SKM-1 treated with dmso at 0.1 percent for 144 hours (cell line): Measurements from ENCODE around the gene CAMK2A.

Source experiments
- DNase-seq: peaks from one replicate; lab custom pipeline; 2025; ENCODE audit not compliant: unreplicated experiment; lab: John Stamatoyannopoulos, UW

CAMK2A gene

DNA sequence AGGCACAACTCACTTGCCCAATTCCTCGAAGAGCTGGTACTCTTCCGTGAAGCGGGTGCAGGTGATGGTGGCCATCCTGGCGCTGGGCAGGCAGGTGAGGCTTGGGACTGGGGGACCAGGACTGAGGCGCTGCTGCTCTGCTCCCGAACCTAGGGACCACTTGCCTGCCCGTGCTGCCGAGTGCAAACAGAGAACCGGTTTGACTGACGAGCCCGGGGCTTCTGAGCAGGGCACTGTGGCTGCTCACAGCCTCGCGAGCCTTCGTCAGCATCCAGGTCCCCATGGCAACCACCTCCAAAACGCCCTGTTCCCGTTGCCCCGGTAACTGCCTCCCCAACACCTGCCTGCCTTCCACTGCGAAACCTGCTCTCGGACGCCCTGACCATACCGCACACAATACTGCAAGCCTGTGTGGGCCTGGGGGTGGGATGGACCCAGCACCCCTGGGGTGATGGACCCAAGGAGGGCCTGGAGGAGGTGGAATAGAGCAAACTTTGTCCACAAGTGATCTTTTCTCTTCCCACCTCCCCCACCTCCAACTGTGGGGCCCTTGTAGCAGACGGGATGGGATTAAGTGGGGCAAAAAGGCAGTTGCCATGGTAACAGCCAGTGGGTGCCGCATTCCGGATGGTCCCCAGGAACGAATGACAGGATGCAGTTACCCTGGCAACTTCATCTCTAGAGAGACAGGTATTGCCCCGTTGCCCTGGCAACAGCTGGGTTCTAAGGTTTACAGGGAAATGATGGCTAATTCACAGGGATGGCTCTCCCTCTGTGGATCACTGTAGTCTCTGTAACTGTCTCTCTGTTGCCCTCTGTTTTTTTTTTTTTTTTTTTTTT, at the start of gene CAMK2A:
CAMK2A (minus strand) TSS at position 223 of the 840 bp plus-strand sequence; CDS start at position 75, 148 bp downstream.
- no peak for DNase-seq

DNA sequence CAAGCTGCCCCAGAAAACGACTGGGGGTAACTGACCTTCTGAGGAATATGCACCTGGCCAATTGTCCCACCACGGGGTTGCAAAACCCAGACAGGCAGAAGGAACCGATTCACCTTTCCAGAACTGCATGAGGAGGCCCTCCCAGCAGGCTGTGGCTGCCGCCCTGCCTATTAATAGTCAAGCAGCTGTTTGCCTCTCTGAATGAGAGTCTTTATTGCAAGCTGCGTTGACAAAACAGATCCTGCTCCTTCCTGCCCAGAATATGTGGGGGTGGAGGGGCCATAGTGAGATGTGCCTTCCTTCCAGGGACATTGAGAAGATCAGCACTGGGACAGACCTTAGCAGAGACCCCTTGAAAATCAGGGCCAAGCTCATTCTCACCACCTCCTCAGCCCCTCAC, 49.6 kb upstream of the CAMK2A start:
- DNase-seq: no peak

DNA sequence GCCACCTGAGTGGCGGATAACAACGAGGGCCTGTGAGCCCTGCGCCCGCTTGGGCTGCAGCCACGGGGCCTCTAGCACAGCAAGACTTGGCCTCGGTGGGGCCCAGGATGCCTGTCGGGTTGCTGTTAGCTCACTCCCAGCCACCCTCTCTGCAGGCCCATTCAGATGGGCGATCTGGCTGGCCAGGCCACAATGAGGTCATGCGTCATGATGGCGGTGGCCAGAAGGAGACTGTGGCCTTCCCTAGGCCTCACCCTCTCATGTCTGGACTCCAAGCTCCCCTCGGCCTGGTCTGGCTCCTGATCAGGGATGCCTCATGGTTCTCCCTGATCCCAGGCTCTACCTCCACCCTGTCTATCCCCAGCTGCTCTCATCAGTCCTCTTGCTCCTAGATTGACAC, 49.0 kb upstream of the CAMK2A start:
- no peak for DNase-seq

DNA sequence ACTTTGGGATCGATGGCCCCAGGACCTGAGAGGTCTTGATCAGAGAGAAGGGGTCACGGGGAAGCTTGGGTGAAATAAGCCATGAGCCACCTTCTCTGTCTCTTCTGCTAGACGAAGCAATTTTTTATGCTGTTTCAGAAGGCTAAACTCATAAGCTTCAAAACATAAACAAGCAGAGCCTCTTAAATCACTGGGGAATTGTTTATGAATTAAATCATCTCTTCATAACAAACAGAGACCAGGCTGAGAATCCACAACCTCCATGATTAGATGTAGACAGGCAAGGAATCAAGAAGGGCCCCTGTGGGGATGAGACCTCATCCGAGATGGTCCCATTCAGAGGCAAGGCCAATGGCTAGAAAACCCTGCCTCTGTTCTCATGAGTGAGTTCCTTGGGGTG, 46.2 kb upstream of the CAMK2A start:
- no peak for DNase-seq

DNA sequence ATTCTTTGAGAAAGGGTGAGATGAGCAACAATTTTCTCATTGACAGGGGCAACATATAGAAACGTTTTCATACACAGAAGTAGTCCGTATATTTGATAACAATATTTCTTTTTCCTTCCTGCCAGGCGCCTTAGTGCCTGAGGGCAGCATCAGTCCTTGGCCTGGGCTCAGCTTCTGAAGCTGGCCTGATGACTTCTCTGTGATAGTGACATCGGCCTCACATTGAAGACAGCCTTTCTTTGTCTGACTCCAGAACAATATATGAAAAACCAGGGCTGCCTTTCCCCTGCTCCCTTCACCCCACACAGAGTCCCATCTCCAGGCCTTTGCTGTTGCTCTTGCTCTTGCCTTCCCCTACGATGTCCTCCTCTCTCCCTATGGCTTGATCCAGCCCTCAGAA, 43.8 kb upstream of the CAMK2A start:
- no peak for DNase-seq

DNA sequence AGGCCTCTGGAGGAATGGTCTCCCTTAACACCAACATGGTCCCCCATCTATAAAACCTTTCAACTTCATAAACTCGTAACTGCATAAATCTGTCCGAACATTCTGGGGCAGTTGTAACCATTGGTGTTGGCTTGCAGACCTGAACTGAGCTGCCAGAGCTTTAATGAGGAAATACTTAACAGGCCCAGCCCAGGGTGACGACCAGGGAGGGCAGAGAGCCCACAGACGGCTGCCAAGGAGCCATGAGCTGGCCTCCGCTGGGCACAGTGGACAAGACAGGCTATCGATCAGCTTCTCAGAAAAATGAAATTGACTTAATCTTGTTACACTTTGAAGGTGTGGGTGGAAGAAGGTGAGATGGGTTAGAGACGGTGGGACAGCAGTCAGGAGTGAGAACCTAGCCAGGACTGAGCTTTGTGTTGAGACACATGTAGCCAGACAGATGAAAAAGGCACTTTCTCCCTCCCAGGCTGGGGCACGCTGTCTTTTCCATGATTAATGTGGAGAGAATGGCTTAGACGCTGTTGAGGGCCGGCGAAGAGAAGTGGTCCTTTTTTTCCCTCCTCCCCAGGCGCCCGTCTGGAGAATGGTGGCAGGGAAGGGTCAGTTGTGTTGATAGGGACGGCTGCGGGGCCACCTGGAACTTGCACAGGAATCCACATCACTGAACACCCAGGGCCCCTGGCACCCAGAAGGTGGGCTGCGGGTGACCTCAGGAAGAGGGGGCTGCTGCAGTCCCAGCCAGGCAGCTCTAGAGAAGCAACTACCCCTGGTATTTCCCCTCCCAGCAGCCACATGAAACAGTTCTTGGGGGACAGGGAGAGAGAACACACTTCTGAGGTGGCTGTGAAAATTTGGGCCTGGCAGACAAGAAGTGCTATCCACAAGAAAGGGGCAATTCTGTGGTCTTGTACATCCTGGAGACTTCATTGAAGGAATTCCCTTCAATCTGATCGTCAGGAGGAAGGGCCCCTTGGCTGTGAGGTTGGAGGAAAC, 40.6 kb upstream of the CAMK2A start:
- no peak for DNase-seq

DNA sequence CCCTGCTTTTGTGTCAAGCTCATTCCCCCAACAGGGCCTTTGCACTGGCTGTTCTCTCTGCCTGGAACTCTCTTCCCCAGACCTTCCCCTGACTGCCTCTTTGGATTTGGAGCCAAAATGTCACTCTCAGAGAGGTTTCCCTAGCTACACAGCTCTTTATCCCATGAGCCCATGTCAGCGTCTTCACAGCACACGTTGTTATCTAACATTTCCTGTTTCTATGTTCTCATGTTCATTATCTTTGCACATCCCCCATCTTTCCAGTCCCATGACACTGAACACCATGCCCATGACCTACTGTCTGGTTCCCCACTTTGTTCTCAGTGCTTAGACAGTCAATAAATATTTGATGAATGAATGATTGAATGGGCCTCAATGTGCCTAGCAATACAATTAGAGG, 39.5 kb upstream of the CAMK2A start:
- no peak for DNase-seq

DNA sequence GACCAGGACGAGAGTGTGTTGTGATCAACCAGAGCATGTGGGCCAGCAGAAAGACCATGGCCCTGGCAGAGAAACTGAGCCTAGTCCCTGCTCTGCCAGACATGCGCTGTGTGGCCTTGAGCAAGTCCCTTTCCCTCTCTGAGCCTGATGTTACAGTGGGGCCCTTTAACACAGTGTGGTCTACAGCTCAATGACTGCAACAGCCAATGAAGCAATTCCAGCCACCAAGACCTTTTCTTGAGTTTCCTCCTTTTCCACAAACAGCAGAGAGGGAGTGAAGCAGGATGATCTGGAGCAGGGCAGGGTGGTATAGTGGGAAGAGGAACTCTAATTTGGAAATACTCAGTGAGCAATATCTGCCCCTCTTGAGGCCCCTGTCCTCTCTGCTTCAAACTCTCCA, 38.9 kb upstream of the CAMK2A start:
- no peak for DNase-seq

DNA sequence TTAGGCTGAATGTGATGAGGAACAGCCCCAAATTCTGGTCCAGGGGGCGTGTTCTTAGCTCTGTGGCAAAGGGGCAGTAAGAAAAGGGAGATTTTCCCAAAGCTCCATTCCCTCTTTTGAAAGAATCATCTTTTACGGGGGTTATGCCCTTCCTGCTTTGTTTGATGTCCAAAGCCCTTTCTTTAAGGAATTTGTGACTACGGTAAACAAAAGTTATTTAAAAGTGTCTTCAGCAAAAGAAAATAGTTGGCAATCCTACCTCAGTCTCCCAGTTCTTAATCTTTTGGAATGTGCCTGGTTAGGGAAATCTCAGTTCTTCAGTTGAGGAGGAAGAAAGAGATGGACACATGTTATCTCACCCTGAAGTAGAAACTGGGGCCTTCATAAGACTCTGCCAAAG, 37.6 kb upstream of the CAMK2A start:
- DNase-seq: no peak

DNA sequence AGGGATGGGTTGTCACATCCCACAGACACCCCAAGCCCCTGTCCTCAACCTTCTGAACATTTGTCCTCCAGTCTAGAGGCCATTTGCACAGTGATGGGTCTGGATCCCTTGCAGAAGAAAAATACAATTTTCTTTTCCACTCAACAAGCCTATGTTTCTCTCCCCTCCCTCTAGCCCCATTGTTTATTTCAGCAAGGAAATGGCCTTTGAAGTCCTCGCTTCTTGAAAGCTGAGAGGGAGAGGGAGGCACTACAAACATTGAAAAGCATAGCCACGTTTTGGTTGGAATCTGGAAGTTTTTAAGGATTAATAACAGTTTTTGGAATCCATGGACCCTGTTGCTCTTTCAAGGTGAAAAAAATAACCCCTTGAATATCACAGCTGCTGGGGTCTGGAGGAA, 37.1 kb upstream of the CAMK2A start:
- DNase-seq: no peak

DNA sequence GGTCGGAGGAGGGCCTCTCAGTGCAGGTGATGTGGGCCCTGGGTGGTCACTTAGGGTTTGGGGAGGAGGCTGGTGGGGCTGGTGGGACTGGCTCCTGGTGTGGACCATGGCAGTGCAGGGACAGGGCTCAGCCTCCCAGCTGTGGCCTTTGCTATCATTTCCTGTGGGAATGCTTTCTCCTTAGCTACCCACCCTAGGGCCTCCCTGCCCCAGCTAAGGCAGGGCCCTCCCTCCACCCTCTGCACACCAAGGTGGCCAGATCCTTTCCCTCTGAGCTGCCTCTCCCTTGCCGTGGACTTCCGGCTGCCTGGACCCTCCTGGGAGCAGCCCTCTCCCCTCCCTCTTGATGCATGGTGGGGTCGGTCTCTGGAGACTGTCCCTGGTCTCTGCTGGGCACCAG, 35.9 kb upstream of the CAMK2A start:
- no peak for DNase-seq

DNA sequence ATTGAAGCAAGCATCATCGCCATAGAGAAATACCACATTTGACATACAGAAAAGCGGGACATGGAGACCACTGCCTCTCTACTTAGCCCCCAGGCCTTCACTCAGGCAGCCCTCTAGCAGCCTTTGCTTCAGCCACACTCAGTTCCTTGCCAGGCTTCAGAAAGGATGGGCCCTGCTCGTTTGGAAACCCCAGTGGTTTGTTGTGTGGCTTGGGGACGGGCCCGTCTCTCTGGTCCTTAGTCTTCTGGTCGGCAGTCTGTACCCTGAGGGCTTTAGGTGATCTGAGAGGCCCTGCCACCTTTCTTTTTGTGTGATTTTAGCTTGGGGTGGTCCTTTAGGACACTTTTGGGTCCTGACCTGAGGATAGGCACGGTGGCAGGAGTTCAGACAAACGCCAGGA, 34.2 kb upstream of the CAMK2A start:
- DNase-seq: no peak

DNA sequence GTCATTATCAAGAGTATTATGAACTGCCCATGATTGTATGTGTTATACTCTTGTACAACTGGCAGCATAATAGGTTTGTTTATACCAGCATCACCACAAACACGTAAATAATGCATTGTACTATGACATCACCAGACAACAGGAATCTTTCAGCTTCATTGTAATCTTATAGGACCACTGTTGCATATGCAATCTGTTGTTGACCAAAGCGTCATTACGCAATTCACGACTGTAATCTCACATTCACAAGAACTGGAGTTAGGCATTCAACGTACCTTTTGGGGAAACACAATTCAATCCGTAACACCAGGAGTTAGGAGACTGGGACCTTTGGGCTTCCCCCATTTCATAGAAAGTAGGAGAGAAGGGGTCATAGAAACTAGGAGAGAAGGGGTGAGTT, 33.5 kb upstream of the CAMK2A start:
- no peak for DNase-seq

DNA sequence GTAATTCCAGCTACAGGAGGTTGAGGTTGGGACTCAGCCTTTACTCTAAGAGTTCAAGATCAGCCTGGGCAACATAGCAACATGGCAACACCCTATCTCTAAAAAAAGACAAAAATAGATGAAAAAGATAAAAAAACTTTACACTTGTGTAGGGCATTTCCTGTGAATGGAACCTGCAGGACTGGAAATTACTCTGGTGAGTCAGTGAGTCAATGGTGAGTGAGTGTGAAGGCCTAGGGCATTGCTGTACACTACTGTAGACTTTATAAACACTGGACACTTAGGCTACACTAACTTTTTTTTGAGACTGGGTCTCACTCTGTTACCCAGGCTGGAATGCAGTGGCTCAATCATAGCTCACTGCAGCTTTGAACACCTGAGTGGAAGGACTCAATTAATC, 32.6 kb upstream of the CAMK2A start:
- DNase-seq: no peak

DNA sequence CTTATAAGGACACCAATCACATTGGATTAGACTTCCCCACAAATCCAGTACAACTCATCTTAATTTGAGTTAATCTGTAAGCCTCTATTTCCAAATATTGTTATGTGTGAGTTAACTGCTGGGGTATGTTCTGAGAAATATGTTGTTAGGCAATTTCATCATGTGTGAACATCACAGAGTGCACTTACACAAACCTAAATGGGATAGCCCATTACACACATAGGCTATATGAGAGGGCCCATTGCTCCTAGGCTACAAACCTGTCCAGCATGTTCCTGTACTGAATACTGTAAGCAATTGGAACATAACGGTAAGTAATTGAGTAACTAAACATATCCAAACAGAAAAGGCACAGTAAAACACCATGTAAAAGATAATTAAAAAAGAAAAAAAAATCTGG, 32.2 kb upstream of the CAMK2A start:
- DNase-seq: no peak

DNA sequence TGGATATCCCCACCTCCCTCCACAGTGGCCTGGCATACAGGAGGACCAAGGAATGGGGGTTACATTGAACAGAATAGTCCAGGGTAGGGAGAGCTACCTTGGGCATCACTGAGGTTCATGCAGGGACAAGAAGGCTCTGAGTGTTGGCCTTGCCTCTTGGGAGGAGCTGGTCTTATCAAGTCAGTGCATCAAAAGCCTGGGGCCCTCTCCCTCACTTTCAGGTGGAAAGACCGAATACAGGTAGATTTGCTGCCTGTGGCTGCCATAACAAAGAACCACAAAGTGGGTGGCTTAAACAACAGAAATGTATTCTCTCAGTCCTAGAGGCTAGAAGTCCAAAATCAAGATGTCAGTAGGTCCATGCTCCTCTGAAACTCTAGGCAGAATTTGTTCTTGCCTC, 31.6 kb upstream of the CAMK2A start:
- no peak for DNase-seq

DNA sequence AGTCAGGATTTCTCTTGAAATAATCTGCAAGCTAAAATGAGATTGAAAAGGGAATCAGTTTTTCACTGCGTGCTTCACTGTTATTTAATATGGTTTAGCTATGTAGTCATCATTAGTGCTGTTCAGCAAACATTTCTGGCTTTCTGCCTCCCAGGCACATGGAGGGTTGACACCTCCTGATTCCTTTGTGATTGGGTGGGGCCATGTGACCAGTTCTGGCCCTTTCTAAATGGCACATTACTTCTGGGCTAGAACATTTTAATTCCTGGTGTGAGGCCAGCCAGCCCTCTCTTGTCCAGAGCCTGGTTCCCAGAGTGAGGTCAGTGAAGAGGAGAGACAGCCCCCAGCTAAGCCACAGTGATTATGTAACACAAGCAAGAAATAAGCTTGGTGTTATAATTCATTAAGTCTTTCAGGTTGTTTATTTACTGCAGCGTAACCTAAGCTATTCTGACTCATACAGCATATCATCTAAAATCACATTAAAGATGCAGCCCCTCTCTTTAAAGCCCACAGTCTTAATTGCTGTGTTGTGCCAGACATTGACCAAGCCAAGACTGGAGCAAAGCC, 30.6 kb upstream of the CAMK2A start:
- no peak for DNase-seq

DNA sequence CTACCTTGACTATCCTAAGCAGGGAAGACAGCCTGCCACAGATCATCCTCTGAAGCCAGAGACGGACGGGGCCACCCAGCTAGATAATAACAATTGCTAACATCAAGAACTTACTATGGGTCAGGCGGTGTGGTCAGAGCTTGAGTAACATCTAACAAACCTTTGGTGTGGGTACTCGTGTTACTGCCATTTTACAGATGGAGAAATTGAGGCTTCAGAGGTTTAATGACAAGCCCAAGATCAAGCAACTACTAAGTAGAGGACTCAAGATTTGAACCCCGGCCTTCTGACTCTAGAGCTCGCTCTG, 29.9 kb upstream of the CAMK2A start:
- no peak for DNase-seq

DNA sequence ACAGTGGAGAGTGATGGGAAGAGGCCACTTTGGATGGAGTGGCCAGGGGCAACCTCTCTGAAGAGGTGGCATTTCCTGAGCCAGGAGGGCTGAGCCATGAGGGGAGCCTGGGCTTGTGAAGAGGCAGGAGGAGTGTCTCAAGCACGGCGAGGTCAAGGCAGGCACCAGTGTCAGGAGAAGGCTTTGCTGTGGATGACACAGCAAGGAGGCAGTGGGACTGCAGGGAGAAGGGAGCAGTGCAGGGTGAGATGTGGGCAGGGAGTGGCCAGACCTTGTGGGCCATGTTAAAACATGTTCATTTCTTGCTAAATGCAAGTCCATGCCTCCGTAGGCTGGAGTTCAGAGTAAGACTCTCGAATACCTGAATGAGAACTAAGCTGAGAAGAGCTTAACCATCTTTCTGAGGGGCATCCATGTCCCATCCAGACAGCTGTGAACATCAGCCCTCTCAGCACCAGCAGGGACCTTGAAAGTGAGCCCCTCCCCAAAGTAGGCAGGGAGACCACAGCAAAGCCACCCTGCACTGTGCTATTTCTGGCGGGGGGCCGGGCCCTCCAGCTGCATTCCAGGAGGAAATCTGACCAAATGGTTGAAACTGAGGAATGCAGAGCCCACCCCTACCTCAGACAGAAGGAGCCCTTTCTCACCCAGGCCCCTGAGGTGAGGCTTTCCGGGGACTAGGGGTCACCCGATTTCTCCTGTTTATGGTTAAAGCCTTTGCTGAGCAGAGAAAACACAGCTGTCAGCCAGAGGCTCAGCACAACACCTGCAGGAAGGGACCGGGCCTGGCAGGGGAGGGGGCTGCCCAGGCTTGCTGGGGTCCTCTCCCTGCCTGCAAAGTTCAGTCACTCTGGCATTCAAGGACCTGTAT, 29.3 kb upstream of the CAMK2A start:
- DNase-seq: no peak

DNA sequence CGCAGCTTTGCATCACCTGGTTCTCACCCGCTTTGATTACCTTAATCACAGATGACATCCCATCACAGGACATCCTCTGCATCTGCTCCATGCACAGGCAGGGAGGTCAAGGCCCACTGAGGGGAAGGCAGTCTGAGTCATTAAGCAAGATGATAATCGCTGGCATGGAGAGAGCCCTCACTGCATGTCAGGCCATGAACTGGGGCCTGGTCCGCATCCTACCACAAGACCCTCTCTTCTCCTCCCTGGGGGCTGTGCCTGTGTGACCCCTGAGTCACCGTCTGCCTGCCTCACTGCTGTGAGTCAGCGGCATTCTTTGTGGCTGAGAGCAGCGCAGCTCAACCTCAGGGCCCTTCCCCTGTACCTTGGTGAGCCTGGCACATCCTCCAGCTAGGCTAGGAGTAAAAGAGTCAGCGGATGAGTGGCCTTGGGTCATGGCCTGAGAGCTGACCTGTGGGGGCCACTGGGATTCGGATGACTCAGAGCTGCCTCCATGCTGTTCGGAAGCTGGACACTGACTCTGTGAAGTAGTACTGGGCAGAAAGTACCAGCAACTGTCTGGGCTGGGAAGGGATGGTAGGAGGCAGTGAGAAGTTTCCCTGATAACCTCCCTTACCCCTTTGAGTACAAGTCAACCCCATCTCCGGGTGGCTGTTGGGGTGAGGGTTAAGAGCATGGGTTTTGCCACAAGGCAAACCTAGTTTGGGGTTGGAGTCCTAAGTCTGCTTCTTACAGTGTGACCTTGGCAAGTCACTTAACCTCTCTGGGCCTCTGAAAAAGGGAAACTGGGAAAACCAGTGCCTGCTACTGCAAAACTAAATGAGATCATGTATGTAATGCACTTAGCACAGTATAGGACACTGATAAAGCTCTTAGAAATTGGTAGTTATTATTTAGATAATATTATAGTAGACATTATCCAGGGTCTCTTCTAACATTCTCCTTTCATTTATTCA, 27.8 kb upstream of the CAMK2A start:
- no peak for DNase-seq
